Loucy (cell line): Measurements from ENCODE around the gene SHISAL2A.

Source experiments
- H2AFZ ChIP-seq: fragments of 200-600 bp; sonication (generic); 2 replicates; pipeline ENCODE4 v1.6.0; 2016; ENCODE audit warnings: antibody characterized with exemption, mild to moderate bottlenecking, low read length, moderate library complexity
- H3F3A ChIP-seq: fragments of 200-600 bp; 2 replicates; pipeline ENCODE4 v1.6.0; 2016; ENCODE audit warnings: antibody characterized with exemption, low read depth, mild to moderate bottlenecking
- H3K27me3 ChIP-seq: fragments of 200-600 bp; sonication (generic); 2 replicates; pipeline ENCODE4 v1.6.1; 2014; ENCODE audit warnings: low read length, mild to moderate bottlenecking; ENCODE audit not compliant: insufficient read depth, poor library complexity, severe bottlenecking
- H3K36me3 ChIP-seq: fragments of 200-600 bp; sonication (generic); 2 replicates; pipeline ENCODE4 v1.6.1; 2016; ENCODE audit warnings: low read length; ENCODE audit not compliant: insufficient read depth
- H3K4me1 ChIP-seq: fragments of 200-600 bp; sonication (generic); 2 replicates; pipeline ENCODE4 v1.5.1; 2014; ENCODE audit warnings: low read length, mild to moderate bottlenecking; ENCODE audit not compliant: insufficient read depth, poor library complexity, severe bottlenecking
- H3K4me2 ChIP-seq: fragments of 200-600 bp; sonication (generic); 2 replicates; pipeline ENCODE4 v1.6.0; 2014; ENCODE audit warnings: antibody characterized with exemption, low read length, low read depth, mild to moderate bottlenecking; ENCODE audit not compliant: poor library complexity, severe bottlenecking
- H3K4me3 ChIP-seq: fragments of 200-600 bp; sonication (generic); 2 replicates; pipeline ENCODE4 v1.5.1; 2014; ENCODE audit warnings: low read length, mild to moderate bottlenecking, mixed read lengths; ENCODE audit not compliant: poor library complexity, severe bottlenecking
- H3K79me2 ChIP-seq: fragments of 200-600 bp; sonication (generic); 2 replicates; pipeline ENCODE4 v1.6.1; 2014; ENCODE audit warnings: low read length; ENCODE audit not compliant: insufficient read depth
- H3K9ac ChIP-seq: fragments of 200-600 bp; sonication (generic); 2 replicates; pipeline ENCODE4 v1.6.0; 2014; ENCODE audit warnings: mild to moderate bottlenecking, low read depth, low read length, moderate library complexity; ENCODE audit not compliant: poor library complexity, severe bottlenecking
- H3K9me2 ChIP-seq: fragments of 200-600 bp; sonication (generic); replicated peaks from 2 replicates; pipeline ENCODE4 v1.6.1; 2016; ENCODE audit warnings: low read depth, low read length, mixed read lengths
- H3K9me3 ChIP-seq: fragments of 200-600 bp; sonication (generic); 2 replicates; pipeline ENCODE4 v1.6.1; 2014; ENCODE audit warnings: mild to moderate bottlenecking, antibody characterized with exemption, low read length, low read depth; ENCODE audit not compliant: insufficient read depth
- H4K20me1 ChIP-seq: fragments of 200-600 bp; sonication (generic); 2 replicates; pipeline ENCODE4 v1.6.0; 2014; ENCODE audit warnings: antibody characterized with exemption, low read length, mild to moderate bottlenecking; ENCODE audit not compliant: insufficient read depth, poor library complexity, severe bottlenecking
- EZH2phosphoT487 ChIP-seq: fragments of 200-600 bp; IDR thresholded peaks from 2 replicates; pipeline ENCODE4 v1.6.1; 2018; ENCODE audit warnings: antibody characterized with exemption, mild to moderate bottlenecking, moderate library complexity, borderline replicate concordance
- TF ChIP-seq, protein P1 (sequence below): fragments of 200-600 bp; sonication (generic); conservative IDR thresholded peaks from 2 replicates; pipeline ENCODE4 v1.5.1; 2014; ENCODE audit warnings: mild to moderate bottlenecking, antibody characterized with exemption, low read length

Gene SHISAL2A

DNA sequence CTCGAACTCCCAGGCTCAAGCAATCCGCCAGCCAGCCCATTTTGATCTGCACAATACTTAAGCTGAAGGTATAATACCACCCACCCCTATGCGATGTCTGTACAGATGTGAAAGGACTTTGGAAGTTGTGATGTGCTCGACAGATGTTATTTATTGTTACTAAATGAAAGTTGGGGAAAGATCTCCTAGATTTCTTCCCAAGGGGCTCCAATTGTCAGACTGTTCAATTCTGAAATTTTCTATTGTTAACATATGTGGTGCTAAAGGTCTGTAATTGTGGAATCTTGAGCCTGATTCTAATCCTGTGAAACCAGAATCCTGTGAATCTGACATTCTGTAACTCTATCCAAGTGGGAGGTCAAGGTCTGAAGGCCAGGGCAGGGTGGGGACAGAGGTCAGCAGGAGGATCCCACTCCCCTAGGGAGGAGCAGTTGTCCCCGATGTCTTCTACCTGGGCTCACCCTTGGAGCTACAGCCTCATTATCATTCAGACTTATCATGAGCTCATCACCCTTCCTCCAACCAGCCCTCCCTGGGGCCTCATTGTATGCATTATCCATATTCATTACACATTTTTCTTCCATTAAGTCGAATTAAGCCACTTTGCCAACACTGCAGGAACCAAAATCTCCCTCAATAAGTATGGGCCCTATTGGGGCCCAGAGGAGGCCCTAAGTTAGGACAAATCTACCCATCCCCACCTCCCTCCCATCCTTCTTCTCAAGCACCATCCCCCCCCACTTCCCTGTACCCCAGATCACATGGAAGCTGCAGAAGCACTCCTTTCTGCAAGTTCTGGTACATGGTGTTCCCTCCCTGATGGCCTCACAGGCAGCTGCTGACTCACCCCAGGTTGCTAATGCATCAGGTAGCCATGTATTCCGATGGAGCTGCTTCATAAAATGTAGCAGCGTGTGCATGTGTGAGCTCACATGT lies 32.3 kb downstream of the SHISAL2A start:
- Histone ChIP-seq H3F3A (no peaks in the 10 kb centered on the region), H3K79me2 (no peaks in the 10 kb centered on the region), H3K9me2 (no peaks in the 10 kb centered on the region), H3K27me3 (no peaks in the 10 kb centered on the region), H3K4me3 (no peak overlapping the region), H3K36me3 (no peaks in the 10 kb centered on the region), H3K4me1 (no peaks in the 10 kb centered on the region), H3K4me2 (no peak overlapping the region), H3K9me3 (no peaks in the 10 kb centered on the region), H3K9ac (no peak overlapping the region), H4K20me1 (no peaks in the 10 kb centered on the region), H2AFZ (no peak overlapping the region)
- TF ChIP-seq EZH2phosphoT487: no peak
- TF ChIP-seq, protein P1, sequence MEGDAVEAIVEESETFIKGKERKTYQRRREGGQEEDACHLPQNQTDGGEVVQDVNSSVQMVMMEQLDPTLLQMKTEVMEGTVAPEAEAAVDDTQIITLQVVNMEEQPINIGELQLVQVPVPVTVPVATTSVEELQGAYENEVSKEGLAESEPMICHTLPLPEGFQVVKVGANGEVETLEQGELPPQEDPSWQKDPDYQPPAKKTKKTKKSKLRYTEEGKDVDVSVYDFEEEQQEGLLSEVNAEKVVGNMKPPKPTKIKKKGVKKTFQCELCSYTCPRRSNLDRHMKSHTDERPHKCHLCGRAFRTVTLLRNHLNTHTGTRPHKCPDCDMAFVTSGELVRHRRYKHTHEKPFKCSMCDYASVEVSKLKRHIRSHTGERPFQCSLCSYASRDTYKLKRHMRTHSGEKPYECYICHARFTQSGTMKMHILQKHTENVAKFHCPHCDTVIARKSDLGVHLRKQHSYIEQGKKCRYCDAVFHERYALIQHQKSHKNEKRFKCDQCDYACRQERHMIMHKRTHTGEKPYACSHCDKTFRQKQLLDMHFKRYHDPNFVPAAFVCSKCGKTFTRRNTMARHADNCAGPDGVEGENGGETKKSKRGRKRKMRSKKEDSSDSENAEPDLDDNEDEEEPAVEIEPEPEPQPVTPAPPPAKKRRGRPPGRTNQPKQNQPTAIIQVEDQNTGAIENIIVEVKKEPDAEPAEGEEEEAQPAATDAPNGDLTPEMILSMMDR: no peak

DNA sequence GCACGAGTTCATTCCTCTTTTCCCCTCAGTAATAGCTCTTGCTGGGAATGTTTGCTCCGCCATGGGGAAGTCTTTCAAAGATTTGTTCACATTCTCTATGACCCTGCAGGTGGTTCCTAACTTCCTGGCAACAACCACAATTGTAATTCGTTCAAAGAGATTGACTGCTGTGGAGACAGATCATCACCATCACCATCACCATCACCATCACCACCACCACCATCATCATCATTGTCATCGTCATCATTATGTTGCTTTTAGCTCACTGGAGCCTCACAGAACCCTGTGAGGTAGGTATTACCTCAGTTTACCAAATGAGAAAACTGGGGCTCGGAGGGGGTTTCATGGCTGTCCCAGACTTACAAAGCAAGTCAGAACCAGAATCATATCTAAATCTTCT lies 34.3 kb downstream of the SHISAL2A start:
- Histone ChIP-seq H3K4me3 (no peak overlapping the region), H3K9me2 (no peaks in the 10 kb centered on the region), H3K36me3 (no peaks in the 10 kb centered on the region), H3K9me3 (no peaks in the 10 kb centered on the region), H2AFZ (no peak overlapping the region), H3K4me1 (no peaks in the 10 kb centered on the region), H3K4me2 (no peak overlapping the region), H3K9ac (no peak overlapping the region), H4K20me1 (no peaks in the 10 kb centered on the region), H3K79me2 (no peaks in the 10 kb centered on the region), H3F3A (no peaks in the 10 kb centered on the region), H3K27me3 (no peaks in the 10 kb centered on the region)
- no peak for TF ChIP-seq EZH2phosphoT487
- TF ChIP-seq, protein P1: no peak

DNA sequence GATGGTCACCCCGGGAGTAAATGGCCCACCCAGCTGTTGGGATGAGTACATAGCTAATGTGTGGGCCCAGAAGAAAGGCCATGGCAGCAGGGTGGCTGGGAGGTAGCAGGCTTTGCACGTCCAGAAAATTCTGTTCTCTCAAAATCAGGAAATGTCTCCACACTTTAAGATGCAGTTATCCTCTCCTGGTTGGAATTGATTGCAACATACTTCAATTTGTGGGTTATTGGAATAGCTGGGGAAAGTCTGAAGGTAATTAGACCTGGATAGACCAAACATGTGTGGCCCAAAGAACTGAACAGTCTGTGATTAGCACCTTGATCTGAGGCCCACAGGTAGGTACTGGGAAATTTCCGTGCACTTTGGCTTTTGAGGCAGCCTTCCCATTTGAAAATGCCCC lies 35.0 kb downstream of the SHISAL2A start:
- H3K9me3 ChIP-seq: no peaks in the 10 kb centered on the region
- H2AFZ ChIP-seq: no peak overlapping the region
- H3F3A ChIP-seq: no peaks in the 10 kb centered on the region
- H3K36me3 ChIP-seq: no peaks in the 10 kb centered on the region
- TF ChIP-seq EZH2phosphoT487: no peak
- TF ChIP-seq, protein P1: no peak
- no peak overlapping the region for H3K4me2 ChIP-seq
- no peak overlapping the region for H3K4me3 ChIP-seq
- H3K4me1 ChIP-seq: peaks cover 3% of the 10 kb centered on the region
- H3K9ac ChIP-seq: no peak overlapping the region
- H4K20me1 ChIP-seq: no peaks in the 10 kb centered on the region
- H3K9me2 ChIP-seq: no peaks in the 10 kb centered on the region
- no peaks in the 10 kb centered on the region for H3K27me3 ChIP-seq
- H3K79me2 ChIP-seq: no peaks in the 10 kb centered on the region
